Stimulated activated CD8-positive, alpha-beta memory T cell treated with anti-CD3 and anti-CD28 coated beads, Interleukin-4, amount 100 ng/mL, for 4 hours (primary cell): ENCODE results near the gene OR2B2.
A peak's percentile ranks its signal among the peaks of the same experiment; 100 is the strongest.

Experiments used
- DNase-seq, 2 donors: peaks; one replicate each; pipeline ENCODE4 v3.0.0-alpha.2; 2020; ENCODE audit warnings: low read depth in 2 of 2, low spot score in 1 of 2

Gene OR2B2

GRCh38 chr6:27867945-27868300 lies 44.3 kb downstream of the OR2B2 start:
- DNase-seq: no peak

GRCh38 chr6:27867051-27867944 lies 44.9 kb downstream of the OR2B2 start:
- DNase-seq: no peak

GRCh38 chr6:27866357-27867050 lies 45.7 kb downstream of the OR2B2 start:
- no peak for DNase-seq

- DNase-seq: no peak
Observed at GRCh38 chr6:27865850-27866356, 46.3 kb downstream of the OR2B2 start.

- DNase-seq: peak in 1 of 2 donors; percentile 22
Observed at GRCh38 chr6:27864906-27865849, 47.0 kb downstream of the OR2B2 start.

GRCh38 chr6:27863962-27864905 lies 48.0 kb downstream of the OR2B2 start:
- no peak for DNase-seq

- DNase-seq: no peak
Observed at GRCh38 chr6:27862396-27863066, 49.7 kb downstream of the OR2B2 start.

- DNase-seq: no peak
Observed at GRCh38 chr6:27861861-27862260, 50.3 kb downstream of the OR2B2 start.

GRCh38 chr6:27861276-27861840 lies 50.8 kb downstream of the OR2B2 start:
- no peak for DNase-seq
